Dermis microvascular lymphatic vessel endothelial cell (primary cell): ENCODE data around the gene MARCHF10. TPM values are rescaled to one million over a fixed set of nuclear protein-coding genes. Genes with fewer than 3 reads are reported as not detected.
A peak's percentile ranks its signal among the peaks of the same experiment; 100 is the strongest.

Source experiments
- DNase-seq, 2 donors: peaks; one replicate each; pipeline versions ENCODE4 v3.0.0 to v3.0.0-alpha.2; 2010; ENCODE audit warnings: low read depth in 2 of 2
- total RNA-seq: library from RNA; depleted of rRNA; stranded (reverse); fragments of >200 nt; gene quantifications from 2 replicates; pipeline ENCODE4 v1.2.1, GENCODE V29; 2014

The MARCHF10 gene
- total RNA-seq, 1 donor from 2014 or later, result not detected

DNA sequence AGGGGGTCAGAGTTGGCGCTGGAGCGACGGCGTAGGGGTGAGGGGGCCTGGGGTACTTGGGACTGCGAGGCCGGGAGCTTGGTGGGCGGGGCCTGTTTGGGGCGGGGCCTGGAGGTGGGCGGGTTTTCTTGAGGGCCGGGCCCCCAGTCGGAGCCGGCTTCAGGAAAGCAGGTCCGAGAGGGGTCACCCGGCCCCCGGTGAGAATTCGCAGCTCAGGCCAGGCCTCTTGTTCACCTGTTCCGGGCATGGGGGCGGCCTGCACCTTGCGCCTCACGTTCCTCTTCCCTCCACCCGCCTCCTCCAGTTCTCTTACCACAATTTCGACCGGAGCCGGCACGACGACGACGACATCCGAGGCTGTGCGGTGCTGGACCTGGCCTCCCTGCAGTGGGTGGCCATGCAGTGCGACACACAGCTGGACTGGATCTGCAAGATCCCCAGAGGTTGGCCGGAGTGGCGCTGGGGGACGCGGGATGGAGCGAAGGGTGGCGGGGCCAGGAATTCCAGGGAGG is 128.2 kb downstream of the MARCHF10 start:
- no peak for DNase-seq

- no peak for DNase-seq
These were observed 129.7 kb downstream of the MARCHF10 start for GRCh38 chr17:62678214-62678919.

- no peak for DNase-seq
These were observed 131.0 kb downstream of the MARCHF10 start for GRCh38 chr17:62676952-62677596.

DNA sequence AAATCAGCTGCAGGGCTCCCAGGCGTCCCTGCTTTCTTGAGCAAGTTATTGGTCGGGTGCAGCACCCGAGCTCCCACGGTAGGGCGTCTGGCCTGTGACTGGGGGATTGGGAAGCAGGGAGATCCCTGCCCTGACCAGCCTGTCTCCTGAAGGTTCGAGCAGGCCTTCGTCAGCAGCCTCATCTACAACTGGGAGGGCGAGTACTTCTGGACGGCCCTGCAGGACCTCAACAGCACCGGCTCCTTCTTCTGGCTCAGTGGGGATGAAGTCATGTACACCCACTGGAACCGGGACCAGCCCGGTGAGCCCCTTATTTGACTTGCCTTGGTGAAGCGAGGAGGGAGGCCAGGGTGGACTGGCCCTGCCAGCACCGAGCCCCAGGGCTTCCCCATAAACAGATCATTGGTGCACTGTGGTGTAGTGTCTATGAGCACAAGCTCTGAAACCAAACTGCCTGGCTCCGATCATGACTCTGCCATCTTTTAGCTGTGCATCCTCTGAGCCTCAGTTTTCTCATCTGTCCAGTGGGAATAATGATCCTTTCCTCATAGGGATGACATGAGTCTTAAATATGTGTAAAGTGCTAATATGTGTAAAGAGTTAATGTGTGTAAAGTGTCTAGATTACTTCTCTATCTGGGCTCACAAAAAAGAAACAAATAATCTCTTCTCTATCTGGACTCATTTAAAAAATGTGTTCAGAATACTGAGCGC is 131.7 kb downstream of the MARCHF10 start:
- no peak for DNase-seq

- DNase-seq, result no peak
These were observed 132.4 kb downstream of the MARCHF10 start for GRCh38 chr17:62675701-62676100.

GRCh38 chr17:62675260-62675659 is 132.9 kb downstream of the MARCHF10 start:
- DNase-seq, result no peak

GRCh38 chr17:62674841-62675240 is 133.3 kb downstream of the MARCHF10 start:
- DNase-seq, result no peak

- no peak for DNase-seq
These were observed 133.8 kb downstream of the MARCHF10 start for GRCh38 chr17:62674363-62674739.

DNA sequence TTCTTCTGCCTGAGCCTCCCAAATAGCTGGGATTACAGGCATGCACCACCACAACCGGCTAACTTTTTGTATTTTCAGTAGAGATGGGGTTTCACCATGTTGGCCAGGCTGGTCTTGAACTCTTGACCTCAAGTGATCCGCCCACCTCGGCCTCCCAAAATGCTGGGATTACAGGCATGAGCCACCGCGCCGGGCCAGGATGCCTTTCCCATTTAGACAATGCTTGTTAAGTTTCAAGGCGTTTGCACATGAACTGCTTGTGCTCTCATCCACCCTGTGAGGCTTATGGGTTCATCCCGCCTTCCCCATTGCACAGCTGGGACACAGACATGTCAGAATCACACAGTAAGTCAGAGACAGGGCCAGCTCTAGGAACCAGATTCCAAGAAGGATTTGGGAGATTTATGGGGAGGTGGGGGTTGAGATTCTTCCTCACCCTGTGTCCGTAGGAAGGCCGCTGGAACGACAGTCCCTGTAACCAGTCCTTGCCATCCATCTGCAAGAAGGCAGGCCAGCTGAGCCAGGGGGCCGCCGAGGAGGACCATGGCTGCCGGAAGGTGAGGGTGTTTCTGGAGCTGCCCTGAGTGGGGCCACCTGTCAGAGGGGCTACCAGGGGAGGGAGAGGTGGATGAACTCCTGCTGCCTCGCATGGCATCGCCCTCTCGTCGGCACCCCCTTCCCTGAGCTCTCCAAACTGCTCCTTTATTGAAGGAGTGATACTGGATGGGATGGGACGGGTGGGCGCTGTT is 134.3 kb downstream of the MARCHF10 start:
- no peak for DNase-seq

GRCh38 chr17:62672957-62673356 is 135.2 kb downstream of the MARCHF10 start:
- no peak for DNase-seq

DNA sequence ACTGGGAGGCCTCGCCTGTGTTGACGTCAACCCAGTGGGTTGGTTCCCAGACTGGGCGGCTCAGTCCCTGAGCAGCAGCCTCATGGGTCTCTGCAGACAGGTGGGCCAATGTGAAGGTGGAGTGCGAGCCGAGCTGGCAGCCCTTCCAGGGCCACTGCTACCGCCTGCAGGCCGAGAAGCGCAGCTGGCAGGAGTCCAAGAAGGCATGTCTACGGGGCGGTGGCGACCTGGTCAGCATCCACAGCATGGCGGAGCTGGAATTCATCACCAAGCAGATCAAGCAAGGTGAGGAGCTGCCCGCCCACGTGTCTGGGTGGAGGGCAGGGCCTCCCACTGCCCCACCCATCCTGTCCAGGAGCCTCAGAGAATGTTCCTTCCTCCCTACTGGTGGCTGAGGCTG is 136.6 kb downstream of the MARCHF10 start:
- DNase-seq, result peak in 1 of 2 donors; percentile 18

DNA sequence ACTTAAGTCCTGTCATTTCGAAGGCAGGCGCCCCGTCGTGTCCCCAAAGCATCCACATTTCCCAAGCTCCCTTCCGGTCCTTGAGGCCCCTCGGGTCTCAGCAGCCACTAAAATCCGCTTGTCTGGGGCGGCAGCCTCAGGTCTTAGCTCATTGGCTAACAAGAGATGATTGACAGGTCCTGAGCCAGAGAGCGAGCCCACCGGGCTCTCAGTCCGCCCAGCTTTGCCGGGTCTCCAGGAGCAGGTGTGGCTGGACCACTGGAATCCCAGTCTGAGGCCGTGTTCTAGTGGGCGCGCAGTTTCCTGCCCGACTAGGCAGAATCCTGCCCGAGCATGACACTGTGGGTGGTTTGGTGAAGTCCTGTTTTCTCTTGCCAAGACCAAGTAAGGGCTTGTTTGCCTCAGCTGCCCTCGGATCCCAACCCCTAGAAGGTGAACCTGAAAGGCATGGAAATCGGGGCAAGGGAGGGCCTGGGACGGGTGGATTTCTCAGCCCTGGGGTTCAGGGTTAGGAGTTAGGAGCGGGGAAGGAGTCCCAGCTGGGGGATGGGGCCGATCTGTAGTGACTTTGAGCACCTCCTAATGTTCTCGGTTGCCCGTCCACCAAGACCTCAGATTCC is 137.8 kb downstream of the MARCHF10 start:
- no peak for DNase-seq

DNA sequence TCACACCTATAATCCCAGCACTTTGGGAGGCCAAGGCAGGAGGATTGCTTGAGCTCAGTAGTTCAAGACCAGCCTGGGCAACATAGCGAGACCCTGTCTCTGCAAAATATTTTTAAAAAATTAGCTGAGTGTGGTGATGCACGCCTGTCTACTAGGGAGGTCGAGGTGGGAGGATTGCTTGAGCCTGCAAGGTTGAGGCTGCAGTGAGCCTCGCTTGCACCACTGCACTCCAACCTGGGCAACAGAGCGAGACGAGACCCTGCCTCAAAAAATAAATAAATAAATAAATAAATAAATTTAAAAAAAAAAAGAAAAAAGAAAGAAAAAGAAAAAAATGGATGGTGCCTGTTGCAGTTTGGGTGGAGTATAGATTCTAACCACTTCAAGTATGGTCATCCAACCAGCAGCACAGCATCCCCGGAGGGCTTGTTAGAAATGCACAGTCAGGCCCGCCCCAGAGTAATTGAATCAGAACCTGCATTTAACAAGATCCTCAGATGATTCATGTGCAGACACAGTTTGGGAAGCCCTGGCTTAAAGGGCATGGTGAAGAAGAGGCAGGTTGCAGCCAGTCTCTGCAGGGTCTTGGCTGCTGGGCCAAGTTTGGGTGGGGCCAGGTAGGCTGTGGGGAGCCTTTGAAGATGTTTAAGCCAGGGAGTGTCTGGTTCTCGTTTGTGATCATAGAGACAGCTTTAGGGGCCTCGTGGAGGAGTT is 139.9 kb downstream of the MARCHF10 start:
- DNase-seq, result no peak

DNA sequence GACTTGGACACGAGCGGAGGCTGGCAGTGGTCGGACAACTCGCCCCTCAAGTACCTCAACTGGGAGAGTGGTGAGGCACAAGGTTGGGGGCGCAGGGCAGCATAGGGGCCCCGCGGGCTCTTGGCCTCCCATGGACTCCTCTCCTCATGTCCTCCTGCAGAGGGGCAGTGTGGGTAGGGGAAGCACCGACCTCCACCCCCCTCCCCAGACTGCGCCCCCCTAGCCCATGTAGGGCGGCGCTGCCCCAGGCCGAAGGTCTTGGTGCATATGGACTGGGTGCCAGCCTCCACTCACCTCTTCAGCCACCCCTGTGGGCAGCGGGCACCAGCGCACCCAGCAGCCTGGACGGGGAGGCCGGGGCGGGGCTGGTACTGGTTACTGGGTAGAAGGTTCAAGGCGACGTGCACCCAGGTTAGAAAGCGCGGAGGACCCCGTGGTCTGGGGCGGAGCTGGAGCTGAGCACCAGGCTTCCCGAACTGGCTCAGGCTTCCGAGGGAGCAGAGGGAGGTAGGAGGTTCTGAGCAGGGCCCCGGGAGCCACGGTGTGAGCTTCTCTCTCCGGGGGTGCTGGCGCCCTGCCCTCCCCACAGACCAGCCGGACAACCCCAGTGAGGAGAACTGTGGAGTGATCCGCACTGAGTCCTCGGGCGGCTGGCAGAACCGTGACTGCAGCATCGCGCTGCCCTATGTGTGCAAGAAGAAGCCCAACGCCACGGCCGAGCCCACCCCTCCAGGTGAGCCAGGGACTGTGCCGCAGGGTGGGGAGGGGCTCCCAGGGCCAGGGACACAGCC is 141.1 kb downstream of the MARCHF10 start:
- DNase-seq, result no peak

- no peak for DNase-seq
These were observed 141.9 kb downstream of the MARCHF10 start for GRCh38 chr17:62666061-62666800.

- no peak for DNase-seq
These were observed 142.5 kb downstream of the MARCHF10 start for GRCh38 chr17:62665599-62665998.

DNA sequence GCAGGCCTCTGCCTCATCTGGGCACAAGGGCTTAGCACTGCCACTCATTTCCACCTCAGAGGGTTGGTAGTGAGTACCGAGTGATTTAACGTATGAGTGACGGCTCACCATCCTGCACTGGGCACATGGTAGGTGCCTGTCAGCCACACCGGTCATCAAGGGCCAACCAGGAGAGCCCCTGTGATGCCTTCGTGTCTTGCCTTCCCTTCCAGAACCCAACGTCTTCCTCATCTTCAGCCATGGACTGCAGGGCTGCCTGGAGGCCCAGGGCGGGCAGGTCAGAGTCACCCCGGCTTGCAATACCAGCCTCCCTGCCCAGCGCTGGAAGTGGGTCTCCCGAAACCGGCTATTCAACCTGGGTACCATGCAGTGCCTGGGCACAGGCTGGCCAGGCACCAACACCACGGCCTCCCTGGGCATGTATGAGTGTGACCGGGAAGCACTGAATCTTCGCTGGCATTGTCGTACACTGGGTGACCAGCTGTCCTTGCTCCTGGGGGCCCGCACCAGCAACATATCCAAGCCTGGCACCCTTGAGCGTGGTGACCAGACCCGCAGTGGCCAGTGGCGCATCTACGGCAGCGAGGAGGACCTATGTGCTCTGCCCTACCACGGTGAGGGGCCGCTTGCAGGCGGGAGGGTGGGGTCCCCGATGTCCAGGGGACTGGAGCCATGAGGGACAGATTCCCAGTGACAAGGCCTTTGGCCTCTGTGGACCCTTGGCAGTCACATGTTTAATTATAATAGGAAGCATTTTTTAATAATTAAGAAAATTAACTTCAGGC is 143.6 kb downstream of the MARCHF10 start:
- no peak for DNase-seq

DNA sequence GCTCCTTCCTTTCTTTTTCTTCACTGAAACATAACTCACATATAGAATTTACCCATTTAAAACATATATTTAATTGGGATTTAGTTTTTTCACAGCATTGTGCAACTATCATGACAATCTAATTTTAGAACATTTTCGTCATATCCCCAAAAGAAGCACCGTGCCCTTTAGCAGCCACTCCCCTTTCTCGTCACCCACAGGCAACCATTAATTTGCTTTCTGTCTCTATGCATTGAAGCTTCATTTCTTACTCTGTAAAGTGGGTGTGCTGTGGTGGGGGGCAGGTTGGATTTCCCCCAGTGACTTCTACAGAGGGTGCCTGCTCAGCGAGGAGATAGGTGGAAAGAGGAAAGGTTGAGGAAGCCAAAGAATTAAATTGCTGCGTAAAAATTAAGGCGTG is 144.8 kb downstream of the MARCHF10 start:
- DNase-seq, result no peak
